Left ventricle myocardium inferior (tissue), 1 donor: Measurements from ENCODE around the gene SNX9. TPM values are rescaled to one million over a fixed set of nuclear protein-coding genes. Genes with fewer than 3 reads are reported as not detected.
"Not testable (repeated sequence)": the region's sequence is repeated elsewhere in the genome, so short reads cannot be mapped to it uniquely, and the experiment has no call there.

Experiments
- DNase-seq: peaks from one replicate; pipeline ENCODE4 v3.0.0-alpha.2; 2020
- H3K27ac ChIP-seq: fragments of 200-600 bp; replicated peaks from 2 replicates; pipeline ENCODE4 v1.8.0; 2021
- H3K27me3 ChIP-seq: fragments of 200-600 bp; 2 replicates; pipeline ENCODE4 v1.8.0; 2021; ENCODE audit warnings: low read depth
- H3K36me3 ChIP-seq: fragments of 200-600 bp; 2 replicates; pipeline ENCODE4 v1.8.0; 2021
- H3K4me1 ChIP-seq: fragments of 200-600 bp; 2 replicates; pipeline ENCODE4 v1.8.0; 2021
- H3K4me3 ChIP-seq: fragments of 200-600 bp; 2 replicates; pipeline ENCODE4 v1.8.0; 2021; ENCODE audit warnings: mild to moderate bottlenecking, moderate library complexity
- H3K9me3 ChIP-seq: fragments of 200-600 bp; replicated peaks from 2 replicates; pipeline ENCODE4 v1.8.0; 2021
- intact Hi-C: fragments of 100-400 bp; cut with micrococcal nuclease; formaldehyde crosslinking; loops from one replicate; pipeline ENCODE4 v1.11.0; 2022
- total RNA-seq: library from RNA; stranded (reverse); fragmentation: NEBNext Ultra II Directional; extraction: Animal tissue kit (Norgen Biotek cat#: 25700); gene quantifications from one replicate; pipeline ENCODE4 v1.2.1, GENCODE V29; 2021
- TF ChIP-seq, protein P1 (sequence below): fragments of 200-600 bp; IDR thresholded peaks from 2 replicates; pipeline ENCODE4 v1.8.0; 2021; ENCODE audit warnings: antibody characterized with exemption, mild to moderate bottlenecking, borderline replicate concordance
- donor health status: DM: no; HTN: yes; CAD: no; lungs with severe emphysema.

The SNX9 gene
- total RNA-seq, 1 donor from 2014 or later = 31.9 TPM

- no peak overlapping the region for H3K27ac ChIP-seq
- H3K27me3 ChIP-seq = no peaks in the 10 kb centered on the region
- TF ChIP-seq, protein P1, sequence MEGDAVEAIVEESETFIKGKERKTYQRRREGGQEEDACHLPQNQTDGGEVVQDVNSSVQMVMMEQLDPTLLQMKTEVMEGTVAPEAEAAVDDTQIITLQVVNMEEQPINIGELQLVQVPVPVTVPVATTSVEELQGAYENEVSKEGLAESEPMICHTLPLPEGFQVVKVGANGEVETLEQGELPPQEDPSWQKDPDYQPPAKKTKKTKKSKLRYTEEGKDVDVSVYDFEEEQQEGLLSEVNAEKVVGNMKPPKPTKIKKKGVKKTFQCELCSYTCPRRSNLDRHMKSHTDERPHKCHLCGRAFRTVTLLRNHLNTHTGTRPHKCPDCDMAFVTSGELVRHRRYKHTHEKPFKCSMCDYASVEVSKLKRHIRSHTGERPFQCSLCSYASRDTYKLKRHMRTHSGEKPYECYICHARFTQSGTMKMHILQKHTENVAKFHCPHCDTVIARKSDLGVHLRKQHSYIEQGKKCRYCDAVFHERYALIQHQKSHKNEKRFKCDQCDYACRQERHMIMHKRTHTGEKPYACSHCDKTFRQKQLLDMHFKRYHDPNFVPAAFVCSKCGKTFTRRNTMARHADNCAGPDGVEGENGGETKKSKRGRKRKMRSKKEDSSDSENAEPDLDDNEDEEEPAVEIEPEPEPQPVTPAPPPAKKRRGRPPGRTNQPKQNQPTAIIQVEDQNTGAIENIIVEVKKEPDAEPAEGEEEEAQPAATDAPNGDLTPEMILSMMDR = no peak
- intact Hi-C loops = no loop called here
- peaks cover 11% of the 10 kb centered on the region for H3K9me3 ChIP-seq
- no peak overlapping the region for H3K4me3 ChIP-seq
- no peaks in the 10 kb centered on the region for H3K4me1 ChIP-seq
- DNase-seq = no peak
- H3K36me3 ChIP-seq = no peaks in the 10 kb centered on the region
Measured at GRCh38 chr6:157964100-157964499, 141.1 kb downstream of the SNX9 start.

DNA sequence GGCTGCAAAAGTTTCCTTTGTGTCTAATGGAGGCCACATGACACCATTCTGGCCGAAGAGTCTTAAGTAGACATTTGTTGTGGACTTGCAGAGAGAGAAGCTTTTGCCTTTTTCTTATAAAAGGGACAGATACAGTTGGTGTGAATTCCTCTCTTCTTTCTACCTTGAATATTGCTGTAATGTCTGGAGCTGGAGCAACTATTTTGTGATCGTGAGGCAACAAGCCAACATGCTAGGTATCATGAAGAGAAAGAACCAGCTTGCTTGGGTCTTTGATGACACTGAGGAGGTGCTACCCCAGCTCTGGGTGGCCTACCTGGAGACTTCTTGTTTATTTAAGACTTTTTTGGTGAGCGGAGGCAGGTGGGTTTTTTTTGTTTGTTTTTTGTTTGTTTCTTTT is 142.3 kb downstream of the SNX9 start:
- no peak for DNase-seq
- intact Hi-C loops = no loop called here
- Histone ChIP-seq H3K27me3 (no peaks in the 10 kb centered on the region), H3K36me3 (no peaks in the 10 kb centered on the region), H3K4me3 (no peak overlapping the region), H3K27ac (no peak overlapping the region), H3K9me3 (no peaks in the 10 kb centered on the region), H3K4me1 (no peaks in the 10 kb centered on the region)
- TF ChIP-seq, protein P1 = no peak

DNA sequence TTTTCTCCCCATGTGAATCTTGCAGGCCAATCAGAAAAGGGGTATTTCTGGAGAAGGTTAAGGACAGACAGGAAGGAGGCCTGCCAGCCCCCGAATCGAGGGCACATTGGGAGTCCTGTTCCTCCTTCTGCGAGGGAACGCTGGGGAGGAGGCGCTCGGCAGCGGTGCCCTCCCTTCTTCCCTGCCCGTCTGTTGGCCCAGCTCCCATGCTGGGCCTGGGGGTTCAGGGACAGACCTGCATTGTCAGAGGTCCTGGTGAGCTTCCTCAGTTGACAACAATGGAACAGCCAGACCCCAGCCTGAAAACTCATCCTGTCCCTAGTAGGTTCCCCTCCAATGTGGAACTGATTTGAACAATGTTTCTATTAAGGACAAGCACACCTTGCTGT is 143.5 kb downstream of the SNX9 start:
- TF ChIP-seq, protein P1 = no peak
- intact Hi-C loops = no loop called here
- Histone ChIP-seq H3K4me1 (no peaks in the 10 kb centered on the region), H3K27ac (no peak overlapping the region), H3K9me3 (no peaks in the 10 kb centered on the region), H3K36me3 (no peaks in the 10 kb centered on the region), H3K27me3 (no peaks in the 10 kb centered on the region), H3K4me3 (no peak overlapping the region)
- no peak for DNase-seq

- no peak overlapping the region for H3K4me3 ChIP-seq
- no peaks in the 10 kb centered on the region for H3K36me3 ChIP-seq
- H3K27ac ChIP-seq = no peak overlapping the region
- intact Hi-C loops = no loop called here
- TF ChIP-seq, protein P1 = no peak
- DNase-seq = no peak
- H3K4me1 ChIP-seq = no peaks in the 10 kb centered on the region
- H3K9me3 ChIP-seq = no peaks in the 10 kb centered on the region
- H3K27me3 ChIP-seq = no peaks in the 10 kb centered on the region
Measured at GRCh38 chr6:157967020-157967419, 144.0 kb downstream of the SNX9 start.

DNA sequence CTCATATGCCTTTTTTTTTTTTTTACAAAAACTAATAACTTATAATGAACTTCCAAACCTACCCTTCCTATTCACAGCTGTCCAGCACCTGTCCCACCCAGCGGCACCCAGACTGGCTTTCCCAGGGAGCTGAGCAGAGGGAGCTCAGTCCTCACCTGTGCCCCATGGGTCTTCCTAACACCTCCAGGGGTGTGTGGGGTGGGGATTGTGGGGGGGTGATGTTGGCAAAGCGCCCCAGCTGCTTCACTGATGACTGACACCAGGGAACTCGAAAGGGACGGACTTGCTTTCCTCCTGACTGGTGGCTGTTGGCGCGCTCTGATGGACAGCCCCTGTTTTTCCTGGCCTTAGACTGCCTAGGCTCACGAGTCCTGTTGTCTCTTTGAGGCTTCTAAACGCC is 144.4 kb downstream of the SNX9 start:
- no peaks in the 10 kb centered on the region for H3K36me3 ChIP-seq
- H3K27me3 ChIP-seq = no peaks in the 10 kb centered on the region
- no peaks in the 10 kb centered on the region for H3K4me1 ChIP-seq
- no peak overlapping the region for H3K27ac ChIP-seq
- intact Hi-C loops = no loop called here
- H3K4me3 ChIP-seq = no peak overlapping the region
- no peak for DNase-seq
- TF ChIP-seq, protein P1 = no peak
- no peaks in the 10 kb centered on the region for H3K9me3 ChIP-seq

DNA sequence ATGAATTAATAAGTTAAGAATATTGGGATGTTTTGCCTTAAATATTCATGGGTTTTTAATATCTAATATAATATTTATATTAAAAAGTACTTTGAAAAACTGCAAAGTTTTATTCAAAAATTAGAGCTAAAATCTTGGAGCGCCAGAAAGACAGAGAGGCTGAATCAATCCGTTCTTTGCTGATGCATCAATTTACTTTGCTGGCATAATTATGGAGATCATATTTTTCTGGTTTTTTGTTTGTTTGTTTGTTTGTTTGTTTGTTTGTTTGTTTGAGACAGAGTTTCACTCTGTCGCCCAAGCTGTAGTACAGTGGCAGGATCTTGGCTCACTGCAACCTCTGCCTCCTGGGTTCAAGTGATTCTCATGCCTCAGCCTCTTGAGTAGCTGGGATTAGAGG is 149.1 kb downstream of the SNX9 start:
- H3K36me3 ChIP-seq, H3K4me3 ChIP-seq, H3K27ac ChIP-seq, H3K27me3 ChIP-seq, DNase-seq, H3K4me1 ChIP-seq, intact Hi-C loops, H3K9me3 ChIP-seq: not testable (repeated sequence)
